HG02759 (cell line): ENCODE results near the gene CCDC61.

Source experiments
- ATAC-seq: cut with Tn5 transposase; IDR thresholded peaks from one replicate; pipeline ENCODE4 v1.9.1; 2021; ENCODE audit warnings: mild to moderate bottlenecking, moderate library complexity; ENCODE audit not compliant: unreplicated experiment

Gene CCDC61

GRCh38 chr19:45972947-45973540 lies 22.2 kb upstream of the CCDC61 start:
- no peak for ATAC-seq

DNA sequence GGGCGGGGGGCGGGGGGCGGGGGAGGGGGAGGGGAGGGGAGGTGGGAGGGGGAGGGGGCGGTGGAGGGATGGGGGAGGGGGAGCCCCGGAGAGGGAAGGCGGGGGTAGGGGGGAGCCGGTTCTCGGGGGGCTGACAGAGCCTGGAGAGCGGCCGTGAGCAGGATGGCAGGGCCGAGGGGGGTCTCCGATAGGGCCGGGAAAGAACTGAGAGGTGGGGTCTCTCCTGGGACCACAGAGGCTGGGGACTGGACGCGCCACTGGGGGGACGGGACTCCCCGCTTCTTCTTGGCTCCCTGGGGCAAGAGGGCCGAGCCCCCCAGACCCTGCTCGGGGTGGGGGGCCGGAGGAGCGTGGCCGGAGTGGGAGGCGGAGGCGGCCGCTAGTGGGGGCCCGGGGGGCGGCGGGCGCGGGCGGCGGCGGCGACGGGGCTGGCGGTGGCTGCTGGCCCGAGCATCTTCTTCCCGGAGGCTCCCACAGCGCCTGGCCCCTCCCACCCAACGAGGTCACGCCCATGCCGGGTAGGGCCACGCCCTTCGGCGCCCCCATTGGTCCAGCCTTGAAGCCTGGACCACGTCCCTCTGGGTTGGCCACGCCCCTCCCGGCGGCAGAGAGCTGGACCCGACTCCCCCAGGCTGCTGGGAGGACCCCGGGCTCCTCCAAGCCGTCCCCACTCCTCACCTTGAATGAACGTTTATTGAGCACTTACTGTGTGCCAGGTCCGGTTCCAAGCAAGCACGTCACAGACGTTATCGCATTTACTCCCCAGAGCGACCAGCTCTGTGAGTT lies 21.5 kb upstream of the CCDC61 start, which contains the start of gene NOVA2:
NOVA2 (minus strand) TSS at position 313 of the 786 bp plus-strand sequence. CDS start 514 bp downstream, outside the sequence.
- ATAC-seq, result no peak

DNA sequence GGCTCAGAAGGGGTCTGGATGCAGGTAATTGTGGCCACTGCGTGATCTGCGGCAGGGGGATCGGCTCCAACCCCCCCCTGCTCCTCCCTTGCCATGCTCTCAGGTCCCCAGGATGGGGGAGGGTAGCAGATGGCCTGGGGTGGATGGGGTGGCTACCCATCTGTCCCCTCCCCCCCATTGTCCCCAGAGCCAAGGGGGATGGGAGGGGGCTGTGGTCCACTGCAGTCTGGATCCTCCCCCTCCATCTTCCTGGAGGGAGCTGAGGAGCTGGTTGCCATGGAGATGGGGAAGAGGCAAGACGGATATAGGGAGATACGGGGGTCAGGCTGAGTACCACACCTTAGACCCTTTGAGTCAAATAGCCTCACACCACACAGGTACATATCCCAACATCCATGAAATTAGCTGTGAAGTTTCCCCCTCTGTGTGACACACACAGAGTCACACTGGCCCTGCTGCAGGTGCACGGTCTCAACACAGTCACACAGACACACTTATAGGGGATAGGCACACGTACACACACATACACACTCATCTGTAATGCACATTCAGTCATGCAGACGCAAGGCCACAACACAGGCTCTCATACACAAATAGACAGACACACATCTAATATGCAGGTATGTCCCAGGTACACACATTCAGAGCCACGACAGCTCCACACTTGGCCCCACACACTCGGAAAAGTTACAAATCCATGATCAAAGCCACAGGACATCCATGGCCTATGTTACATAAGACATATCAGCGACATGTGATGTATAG lies 19.8 kb upstream of the CCDC61 start:
- no peak for ATAC-seq

DNA sequence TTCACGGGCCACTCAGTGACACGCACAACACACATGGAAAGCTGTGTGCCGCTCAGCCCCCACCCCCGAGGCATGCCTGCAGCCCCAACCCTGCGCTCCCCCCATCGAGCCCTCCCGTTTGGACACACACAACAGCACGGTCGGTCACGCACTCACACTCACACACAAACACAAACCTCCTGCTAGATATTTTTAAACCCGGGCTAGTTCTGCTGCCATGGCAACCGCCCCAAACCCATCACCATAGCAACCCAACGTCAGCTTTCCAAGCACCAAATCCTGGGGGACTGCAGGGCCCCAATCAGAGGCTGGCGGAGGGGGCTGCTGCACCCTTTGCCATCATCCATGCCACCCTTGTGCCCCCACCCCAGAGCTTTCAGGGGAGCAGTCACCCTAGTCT lies 19.1 kb upstream of the CCDC61 start:
- ATAC-seq, result no peak

DNA sequence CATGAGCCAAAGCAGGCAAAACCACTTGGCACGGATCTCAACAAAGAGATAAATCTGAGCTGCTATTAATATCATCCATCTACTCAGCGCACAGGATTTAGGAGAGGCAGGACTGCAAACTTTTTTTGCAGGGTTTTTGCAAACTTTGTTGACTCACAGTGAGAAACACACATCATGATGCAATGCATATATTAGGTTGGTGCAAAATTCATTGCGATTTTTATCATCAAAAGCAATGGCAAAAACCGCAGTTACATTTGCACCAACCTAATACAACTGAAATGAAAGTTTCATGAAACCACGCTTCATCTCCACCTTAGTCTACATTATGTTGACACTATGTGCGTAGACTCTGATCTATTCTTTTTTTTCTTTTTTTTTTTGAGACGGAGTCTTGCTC lies 17.1 kb upstream of the CCDC61 start:
- no peak for ATAC-seq

DNA sequence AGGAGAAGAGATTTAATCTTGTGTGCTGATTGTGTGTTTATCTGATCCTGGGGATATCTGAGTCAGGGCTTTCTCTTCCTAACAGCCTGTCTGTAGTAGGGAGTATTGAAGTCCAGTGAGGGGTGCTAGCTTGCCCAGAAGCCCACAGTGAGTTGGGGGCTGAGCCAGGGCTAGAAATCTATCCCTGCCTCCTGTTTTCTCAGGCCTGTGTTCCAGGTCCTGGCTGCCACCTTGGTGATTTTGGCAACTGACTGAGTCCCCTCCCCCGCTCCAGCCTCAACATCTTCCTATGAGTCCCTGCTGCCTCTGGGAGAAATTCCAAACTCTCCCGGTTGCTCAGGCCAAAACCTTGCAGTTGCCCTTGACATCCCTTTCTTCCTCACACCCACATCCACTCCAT lies 13.9 kb upstream of the CCDC61 start:
- ATAC-seq, result no peak

DNA sequence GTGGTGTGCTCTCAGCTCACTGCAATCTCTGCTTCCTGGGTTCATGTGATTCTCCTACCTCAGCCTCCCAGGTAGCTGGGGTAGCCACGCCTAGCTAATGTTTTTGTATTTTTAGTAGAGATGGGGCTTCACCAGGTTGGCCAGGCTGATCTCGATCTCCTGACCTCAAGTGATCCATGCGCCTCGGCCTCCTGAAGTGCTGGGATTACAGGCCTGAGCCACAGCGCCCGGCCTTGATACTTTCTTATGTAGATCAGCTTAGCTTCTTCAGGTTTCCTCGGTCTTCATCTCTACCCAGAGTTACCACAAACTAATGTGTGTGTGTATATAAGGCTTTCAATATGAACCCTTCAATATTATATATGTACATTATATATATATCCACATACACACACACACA lies 9.9 kb upstream of the CCDC61 start:
- ATAC-seq, result no peak

DNA sequence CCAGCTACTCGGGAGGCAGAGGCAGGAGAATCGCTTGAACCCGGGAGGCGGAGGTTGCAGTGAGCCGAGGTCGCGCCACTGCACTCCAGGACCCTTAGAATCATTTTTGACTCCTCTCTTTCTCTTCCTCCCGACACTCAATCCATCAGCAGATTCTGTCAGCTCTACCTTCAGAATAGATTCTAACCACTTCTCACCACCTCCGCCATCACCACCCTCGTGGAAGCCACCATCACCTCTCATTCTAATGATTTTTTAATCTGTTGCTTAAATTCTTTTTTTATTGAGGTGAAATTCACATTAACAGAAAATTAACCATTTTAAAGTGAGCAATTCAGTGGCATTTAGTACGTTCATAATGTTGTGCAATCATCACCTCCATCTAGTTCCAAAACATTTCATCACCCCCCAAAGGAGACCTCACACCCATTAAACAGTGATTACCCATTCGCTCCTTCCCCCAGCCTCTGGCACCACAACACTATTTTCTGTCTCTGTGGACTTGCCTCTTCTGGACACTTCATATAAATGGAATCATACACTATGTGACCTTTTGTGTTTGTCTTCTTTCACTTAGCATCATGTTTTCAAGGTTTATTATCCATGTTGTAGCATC lies 5.0 kb upstream of the CCDC61 start:
- no peak for ATAC-seq

DNA sequence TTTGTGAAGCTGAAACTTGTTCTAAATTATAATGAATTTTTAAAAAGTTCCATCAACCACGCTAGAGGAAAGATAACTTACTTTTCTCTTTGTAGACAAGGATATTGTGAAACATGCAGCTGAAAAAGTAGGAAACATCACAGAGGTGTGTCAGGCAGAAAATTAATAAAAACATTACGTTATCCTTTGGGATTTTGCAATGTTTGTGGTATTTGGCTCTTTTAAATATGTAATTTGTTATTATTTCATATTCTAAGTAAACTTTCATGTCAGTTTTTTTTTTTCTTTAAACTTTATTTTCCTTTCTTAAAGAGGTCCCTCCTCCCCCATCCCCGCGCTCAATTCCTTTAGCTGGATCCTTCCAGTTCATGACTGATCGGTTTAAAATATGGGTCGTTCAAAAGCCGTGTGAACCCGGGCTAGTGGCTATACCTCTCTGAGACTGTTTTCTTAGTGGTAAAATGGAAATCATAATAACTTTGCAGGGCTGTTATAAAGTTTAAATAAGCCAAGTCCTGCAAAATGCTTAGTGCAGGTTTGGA lies 740 bp upstream of the CCDC61 start:
- ATAC-seq, result peak; percentile 10

DNA sequence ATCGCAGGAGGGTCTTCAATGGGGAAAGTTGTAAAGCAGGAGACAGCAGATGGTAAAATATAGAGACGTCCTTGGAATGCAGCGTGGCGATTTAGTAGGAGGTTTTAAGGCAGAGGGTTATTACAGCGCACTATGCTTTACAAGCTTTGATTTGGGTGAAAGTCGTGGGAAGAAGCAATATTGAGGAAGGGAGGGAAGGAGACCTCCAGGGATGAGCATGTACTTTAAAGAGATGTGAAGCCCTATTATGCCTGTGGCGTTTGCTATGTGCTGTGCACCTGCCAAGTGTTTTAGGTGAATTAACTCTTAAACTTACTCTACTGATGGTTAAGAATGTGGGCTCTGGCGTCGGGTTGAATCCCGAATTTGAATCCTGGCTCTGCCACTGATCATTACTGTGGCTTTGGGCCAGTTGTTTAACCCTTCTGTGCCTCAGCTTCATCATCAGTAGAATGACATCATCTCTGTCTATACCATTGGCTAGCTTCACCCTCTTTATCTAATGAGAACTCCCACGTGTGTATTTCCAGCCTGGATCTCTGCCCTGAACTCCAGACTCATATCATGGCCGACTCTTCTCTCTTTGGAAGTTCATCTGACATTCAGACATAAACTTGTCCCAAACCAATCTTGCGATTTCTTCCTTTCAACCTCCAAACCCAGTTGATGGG lies 583 bp downstream of the CCDC61 start:
- no peak for ATAC-seq

DNA sequence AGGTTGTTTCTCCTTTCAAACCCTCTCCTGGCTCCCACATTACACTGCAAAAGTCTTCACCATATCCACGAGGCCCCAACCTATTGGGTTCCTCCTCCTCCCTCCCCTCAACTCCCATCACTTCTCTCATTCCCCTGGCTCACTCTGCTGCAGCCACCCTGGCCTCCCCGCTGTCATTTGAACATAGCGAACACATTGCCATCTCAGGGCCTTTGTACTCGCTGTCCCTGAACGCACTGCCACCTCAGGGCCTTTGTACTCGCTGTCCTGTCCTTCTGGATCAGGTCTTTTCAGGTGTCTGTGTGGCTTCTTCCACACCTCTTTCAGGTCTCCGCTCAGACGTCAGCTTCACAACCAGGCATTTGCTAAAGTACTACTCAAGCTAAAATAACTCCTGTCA lies 1.7 kb downstream of the CCDC61 start:
- ATAC-seq, result no peak

DNA sequence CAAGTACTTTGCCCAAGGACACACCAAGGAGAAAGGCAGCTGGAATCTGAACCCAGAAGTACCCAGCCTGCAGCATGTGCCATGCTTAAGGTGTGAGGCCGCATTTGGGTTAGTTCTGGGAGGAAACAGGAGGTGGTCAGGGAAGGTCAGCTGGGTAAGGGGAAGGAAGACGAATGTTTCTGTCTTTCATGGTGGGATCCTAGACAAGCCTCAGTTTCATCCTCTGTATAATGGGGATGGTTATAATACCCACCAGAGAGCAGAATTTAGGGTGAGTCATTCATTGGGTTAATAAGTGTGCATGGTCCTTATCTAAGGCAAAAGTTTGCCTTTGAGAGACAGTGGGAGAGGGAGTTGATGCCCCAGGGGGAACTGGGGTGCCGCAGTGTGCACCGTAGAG lies 3.6 kb downstream of the CCDC61 start:
- no peak for ATAC-seq

- no peak for ATAC-seq
Observed at GRCh38 chr19:45999653-46000121, 4.4 kb downstream of the CCDC61 start.

- no peak for ATAC-seq
Observed at GRCh38 chr19:46000491-46001246, 5.4 kb downstream of the CCDC61 start.

- ATAC-seq, result no peak
Observed at GRCh38 chr19:46002678-46003275, 7.5 kb downstream of the CCDC61 start.

- ATAC-seq, result no peak
Observed at GRCh38 chr19:46006411-46006810, 11.1 kb downstream of the CCDC61 start.

- no peak for ATAC-seq
Observed at GRCh38 chr19:46009530-46010510, 14.6 kb downstream of the CCDC61 start.

DNA sequence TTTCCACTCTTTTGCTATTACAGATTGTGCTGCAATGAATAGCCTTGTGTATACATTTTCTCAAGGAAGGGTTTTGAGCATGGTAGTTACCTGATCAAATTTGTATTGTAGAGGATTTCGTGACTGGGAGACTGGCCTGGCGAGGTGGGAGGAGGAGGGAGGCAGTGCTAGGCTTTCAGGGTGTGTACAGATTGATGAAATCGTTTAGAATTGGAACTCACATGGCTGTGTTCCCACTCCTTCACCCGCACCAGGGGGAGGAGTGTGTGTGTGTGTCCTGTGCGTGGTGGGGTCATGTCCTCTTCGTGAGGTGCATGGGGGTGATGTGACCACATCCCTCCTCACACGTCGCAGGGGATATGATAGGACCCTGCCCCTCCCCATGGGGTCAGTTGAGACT lies 19.3 kb downstream of the CCDC61 start:
- no peak for ATAC-seq
